ENCODE results near the gene KRT86.
"Not testable (repeated sequence)": the region's sequence is repeated elsewhere in the genome, so short reads cannot be mapped to it uniquely, and the experiment has no call there.

The KRT86 gene

DNA sequence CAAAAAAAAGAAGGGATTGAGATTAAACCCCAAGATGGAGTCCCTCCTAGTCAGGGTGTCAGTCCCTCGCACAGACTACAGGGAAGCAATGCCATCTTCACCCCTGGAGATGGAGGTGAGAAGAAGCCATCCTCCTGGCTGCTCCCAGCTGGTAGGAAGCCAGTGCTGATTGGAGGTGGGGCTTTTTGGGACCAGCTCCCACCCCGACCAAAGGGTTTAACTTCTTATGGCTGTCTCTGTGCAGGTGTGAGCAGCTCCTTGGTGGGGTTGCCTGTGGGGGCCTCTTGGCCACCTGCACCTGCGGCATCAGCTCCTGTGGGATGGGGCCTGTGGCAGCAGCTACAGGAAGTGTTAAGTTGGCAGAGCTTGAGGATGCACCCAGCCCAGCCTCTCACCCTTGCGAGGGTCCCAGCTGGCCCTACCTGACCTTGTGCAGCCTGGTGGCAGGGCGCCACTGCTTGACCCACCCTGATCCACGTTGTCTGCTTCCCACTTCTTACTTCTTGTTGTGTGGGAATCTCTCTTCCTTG is 3.8 kb upstream of the KRT86 start:
- no peak for DNase-seq

- DNase-seq: no peak
Observed at GRCh38 chr12:52271158-52271557, 3.3 kb upstream of the KRT86 start.

DNA sequence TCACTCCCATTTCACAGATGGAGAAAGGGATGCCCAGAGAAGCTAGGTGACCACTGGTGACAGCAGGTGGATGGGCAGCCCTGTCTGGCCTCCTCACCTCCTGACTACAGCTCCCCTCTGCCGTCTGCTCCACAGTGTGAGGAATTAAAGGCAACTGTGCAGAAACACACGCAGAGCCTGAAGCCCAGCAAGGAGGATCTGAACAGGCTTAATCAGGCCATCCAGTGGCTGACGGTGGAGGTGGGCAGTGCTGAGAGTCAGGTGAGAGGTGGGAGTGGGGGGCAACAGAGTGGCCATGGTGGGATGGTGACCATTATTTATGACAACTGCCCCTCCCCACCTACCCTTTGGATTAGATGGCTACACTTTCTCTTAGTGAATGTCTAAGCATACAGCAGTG is 1.2 kb downstream of the KRT86 start:
- DNase-seq: no peak

- DNase-seq: no peak
Observed at GRCh38 chr12:52277486-52278245, 3.2 kb downstream of the KRT86 start.

DNA sequence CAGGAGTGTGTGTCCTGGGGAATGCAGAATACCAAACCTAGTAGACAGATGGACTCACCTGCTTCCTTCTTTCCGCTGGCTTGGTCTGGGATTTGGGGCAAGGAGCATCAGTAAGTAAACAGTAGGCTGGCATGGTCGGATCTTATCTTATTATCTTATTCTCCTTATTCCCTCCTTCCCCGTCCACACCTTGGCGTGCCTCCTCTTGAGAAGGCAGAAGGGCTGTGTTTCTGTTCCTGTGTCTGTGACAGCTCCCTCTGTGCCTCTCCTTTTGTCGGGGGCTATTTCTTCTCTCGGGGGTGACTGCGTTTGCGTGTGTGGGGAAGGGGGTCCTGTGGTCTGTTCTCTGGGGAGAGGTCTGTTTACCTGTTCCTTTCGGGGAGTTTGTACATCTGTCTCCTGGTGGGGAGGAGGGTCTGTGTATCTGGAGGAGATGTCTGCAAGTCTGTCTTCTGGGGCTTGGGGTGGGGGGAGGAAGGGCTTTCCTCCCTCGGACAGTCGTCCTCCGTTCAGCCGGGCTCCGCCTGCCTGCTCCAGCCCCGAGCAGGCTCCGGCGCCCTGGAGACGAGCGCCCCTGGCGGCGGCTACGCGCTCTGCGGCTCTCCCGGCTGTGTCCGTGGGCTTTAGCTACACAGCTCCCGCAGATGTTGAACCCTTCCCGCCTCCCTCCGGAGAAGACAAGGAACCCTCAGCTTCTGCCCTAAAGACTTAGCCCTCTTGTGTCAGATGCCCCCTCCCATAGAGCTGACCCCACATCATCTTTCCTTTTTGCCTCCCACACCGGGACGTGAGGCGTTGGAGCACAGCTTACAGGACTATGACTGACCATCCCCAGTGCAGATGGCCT is 4.4 kb downstream of the KRT86 start:
- DNase-seq: peak; percentile 76

DNA sequence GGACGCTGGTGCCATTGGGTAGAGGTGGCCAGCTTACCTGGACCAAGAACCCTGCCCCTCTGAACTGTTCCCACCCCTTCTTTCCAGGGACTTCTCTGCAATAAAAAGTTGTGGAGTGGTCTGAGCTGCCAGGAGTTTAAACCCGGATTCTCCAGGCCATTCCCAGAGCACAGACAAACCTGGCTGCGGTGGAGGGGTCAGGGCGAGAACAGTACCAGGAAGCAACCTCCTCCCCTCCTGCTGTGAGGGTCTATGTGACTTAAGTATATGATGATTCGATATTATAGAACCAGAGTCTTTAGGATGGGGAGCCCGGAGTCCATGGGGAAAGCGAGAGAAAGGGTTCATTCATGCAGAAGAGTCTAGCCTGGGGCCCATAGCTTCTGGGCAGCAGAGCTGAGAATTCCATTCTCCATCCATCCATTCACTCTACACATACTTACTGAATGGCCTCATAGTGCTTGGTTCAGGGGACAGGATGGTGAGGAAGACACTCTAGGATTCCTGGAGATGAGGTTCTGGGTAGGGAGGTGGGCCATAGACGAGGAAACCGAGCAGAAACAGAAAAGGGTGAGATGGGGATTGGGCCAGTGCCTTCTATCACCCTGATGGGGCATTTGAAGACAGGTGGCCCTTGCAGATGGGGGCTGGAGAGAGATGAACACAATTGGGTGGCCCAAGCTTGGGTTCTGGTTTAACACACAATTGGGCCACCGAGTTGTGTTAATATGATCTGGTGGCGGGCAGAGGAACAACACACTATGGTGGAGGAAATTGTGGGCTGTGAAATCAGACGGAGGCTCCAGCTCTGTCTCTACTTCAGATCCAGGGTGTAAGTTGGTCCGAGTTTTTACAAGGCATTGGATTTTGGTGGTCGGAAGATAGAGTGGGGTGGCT is 5.2 kb downstream of the KRT86 start:
- DNase-seq: no peak

DNA sequence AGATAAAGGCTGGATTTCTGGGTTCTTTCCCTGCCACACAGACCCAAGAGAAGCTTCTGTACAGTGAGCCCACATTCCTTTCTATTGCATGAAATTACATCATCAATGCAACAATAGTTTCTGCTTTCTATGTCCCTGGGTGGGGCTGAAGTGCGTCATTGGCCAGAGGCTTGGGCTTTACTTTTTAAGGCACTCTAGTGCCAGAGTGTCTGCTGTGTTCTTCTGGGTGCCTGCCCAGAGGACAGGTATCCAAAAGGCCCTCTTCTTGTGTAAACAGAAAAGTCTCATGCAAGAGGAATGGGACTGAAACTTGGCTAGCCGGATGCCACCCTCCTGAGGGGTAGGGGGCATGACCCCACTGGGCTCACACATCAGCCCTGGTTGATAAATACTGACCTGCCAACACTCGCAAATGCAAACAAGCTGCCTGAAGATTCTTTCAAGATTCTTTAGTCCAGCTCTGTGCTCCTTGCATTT is 5.9 kb downstream of the KRT86 start:
- no peak for DNase-seq

DNA sequence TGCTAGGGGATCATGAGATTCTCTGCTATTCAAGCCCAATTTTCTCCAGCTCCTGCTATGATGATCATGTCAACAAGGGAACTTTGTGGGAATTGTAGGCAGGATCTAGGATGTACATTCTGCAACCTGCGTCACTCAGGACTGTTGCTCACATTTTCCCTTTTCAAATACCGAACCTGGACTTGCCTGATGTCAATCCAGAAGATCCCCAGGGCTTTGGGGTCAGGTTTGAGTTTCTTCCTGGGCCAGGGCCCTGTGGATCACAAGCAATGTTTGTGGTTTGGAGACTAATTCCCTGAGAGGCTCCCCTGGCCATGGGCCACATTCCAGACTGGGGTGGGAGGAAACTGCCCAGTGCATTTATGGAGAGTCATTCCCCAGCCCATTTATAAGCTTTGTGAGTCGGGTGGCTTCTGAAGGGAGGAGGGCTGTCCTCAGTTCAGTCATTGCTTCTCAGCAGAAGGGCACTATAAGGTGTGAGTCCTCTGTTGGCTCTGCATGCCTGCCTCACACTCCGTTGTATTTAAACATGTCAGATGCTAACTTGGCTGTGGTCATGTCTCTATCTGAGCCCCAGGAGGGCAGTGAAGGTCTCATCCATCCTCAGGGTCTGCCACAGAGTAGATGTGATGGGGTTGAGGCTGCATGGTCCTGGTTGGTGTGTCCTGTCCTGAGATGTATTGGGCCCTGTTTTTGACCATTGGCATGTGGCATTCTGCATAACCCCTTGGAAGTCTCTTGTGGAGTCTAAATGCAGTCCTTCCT is 6.5 kb downstream of the KRT86 start:
- no peak for DNase-seq

GRCh38 chr12:52284562-52285171 is 10.2 kb downstream of the KRT86 start:
- no peak for DNase-seq

GRCh38 chr12:52285172-52285745 is 10.8 kb downstream of the KRT86 start:
- no peak for DNase-seq

DNA sequence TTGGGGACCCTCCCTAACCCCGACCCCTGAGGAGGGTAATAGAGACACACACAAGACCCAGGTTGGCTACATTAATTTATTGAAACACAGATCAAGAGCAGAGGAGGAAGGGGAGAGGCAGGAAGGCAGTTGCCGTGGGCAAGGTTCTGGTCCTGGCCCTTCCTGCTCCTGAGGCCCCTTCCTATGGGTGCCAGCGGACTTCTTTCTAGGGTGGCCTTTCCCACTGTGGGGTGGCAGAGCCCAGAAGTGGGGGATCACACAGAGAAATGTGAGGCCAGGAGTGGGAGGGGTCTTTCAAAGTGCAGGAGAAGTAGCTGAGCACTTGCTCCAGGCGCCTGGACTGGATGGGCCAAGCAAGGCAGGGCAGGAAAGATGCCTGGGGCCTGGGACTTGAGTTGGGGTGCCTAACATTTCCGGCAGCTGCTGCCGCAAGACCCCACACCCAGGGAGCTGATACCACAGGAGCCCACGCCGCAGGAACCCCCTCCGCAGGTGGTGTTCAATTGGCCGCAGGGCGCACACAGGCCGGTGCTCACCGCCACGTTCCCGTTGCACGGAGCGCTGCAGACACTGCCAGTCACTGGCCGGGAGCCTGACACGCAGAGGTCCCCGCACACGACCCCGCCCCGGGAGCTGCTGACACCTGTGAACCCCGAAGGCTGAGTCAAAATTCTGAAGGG is 11.5 kb downstream of the KRT86 start:
- no peak for DNase-seq

- not testable (repeated sequence) for DNase-seq
Observed at GRCh38 chr12:52286857-52287785, 12.7 kb downstream of the KRT86 start.

- DNase-seq: not testable (repeated sequence)
Observed at GRCh38 chr12:52287816-52288805, 13.7 kb downstream of the KRT86 start.

- not testable (repeated sequence) for DNase-seq
Observed at GRCh38 chr12:52290483-52291134, 16.2 kb downstream of the KRT86 start.

DNA sequence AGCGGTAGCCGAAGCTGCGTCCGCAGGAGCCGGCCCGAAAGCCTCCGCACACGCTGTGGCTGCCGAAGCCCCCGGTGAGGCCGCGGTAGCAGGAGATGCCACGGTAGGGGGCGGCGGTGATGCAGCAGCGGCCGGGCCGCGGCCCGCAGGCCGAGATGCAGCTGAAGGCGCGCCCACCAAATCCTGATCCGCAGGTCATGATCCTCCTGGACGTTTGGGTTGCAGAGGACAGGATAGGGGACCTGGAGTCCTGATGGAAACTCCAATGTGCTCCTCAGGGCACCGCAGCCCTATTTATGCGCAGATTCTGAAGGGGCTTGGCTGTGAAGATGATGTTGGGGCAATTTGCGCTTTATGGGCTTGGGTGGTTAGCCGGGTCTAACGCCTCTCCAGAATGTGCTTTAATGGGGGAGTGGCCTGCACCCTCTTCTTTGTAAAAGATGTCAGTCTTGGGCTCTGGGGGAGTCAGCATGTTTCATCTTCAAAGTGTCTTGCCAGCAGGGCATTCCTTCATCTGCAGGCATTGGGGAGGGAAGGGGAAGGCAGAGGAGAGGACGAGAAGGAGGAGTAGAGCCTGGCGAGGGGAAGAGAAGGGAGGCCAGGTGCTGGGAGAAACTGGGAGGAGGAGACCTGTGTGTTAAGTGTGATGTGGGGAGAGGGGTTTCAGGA is 17.0 kb downstream of the KRT86 start, which contains the start of gene KRT81:
KRT81 (minus strand) TSS at position 268 of the 669 bp plus-strand sequence; CDS start at position 199, 69 bp downstream.
- DNase-seq: no peak

DNA sequence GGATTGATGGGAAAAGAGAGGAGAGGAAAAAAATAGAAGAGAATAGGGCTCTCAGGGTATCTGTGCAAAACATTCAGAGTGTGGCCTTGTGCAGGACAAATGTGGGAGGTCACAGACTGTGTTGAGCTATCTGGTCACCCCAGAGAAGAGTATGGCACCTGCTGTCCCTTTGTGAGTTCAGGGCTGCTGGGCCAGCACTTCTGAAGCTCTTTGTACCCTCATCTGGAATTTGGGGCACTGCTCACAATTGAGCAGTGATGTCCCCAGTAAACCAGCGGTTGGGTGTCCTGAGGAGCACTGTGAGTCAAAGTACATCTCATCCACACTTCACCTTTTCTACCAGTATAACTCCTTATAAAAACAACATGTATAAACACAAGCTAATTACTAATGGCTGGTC is 19.5 kb downstream of the KRT86 start:
- no peak for DNase-seq

GRCh38 chr12:52294803-52295202 is 20.4 kb downstream of the KRT86 start:
- DNase-seq: no peak

Data from NCI-H345 (cell line).